Measurements from ENCODE around the gene KRT12.

DNA sequence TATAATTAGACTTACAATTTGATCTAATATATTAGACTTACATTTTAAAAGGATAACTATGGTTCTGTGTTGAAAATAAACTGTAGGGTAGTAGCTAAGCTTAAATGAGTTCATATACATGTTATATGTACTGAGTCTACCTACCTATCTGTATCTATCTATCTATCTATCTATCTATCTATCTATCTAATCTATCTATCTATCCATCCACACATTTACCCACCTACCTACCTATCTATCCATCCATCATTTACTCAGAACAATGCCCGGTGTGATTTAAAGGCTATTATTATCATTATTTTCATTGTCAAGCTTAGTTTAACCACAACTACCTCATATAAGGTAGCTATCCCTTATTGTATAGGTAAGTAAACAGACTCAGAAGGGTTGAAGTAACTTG, 51.6 kb downstream of the KRT12 start:
- TF ChIP-seq, protein P1, sequence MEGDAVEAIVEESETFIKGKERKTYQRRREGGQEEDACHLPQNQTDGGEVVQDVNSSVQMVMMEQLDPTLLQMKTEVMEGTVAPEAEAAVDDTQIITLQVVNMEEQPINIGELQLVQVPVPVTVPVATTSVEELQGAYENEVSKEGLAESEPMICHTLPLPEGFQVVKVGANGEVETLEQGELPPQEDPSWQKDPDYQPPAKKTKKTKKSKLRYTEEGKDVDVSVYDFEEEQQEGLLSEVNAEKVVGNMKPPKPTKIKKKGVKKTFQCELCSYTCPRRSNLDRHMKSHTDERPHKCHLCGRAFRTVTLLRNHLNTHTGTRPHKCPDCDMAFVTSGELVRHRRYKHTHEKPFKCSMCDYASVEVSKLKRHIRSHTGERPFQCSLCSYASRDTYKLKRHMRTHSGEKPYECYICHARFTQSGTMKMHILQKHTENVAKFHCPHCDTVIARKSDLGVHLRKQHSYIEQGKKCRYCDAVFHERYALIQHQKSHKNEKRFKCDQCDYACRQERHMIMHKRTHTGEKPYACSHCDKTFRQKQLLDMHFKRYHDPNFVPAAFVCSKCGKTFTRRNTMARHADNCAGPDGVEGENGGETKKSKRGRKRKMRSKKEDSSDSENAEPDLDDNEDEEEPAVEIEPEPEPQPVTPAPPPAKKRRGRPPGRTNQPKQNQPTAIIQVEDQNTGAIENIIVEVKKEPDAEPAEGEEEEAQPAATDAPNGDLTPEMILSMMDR (conservative IDR thresholded peaks at IDR 0.05 in 1 of 2, IDR thresholded peaks at IDR 0.05 in 1 of 2; ENCODE audit: low read depth in 1 of 2, low read length in 2 of 2), result no peak
- TF ChIP-seq EZH2 (IDR thresholded peaks at IDR 0.05; ENCODE audit: low read length, missing control alignments), result no peak
